Measurements from ENCODE around the gene CARD14. TPM values are rescaled to one million over a fixed set of nuclear protein-coding genes. Genes with fewer than 3 reads are reported as not detected.
"Not testable (repeated sequence)": the region's sequence is repeated elsewhere in the genome, so short reads cannot be mapped to it uniquely, and the experiment has no call there.

Gene CARD14
- total RNA-seq, 1 donor from 2014 or later: 5.4 TPM

DNA sequence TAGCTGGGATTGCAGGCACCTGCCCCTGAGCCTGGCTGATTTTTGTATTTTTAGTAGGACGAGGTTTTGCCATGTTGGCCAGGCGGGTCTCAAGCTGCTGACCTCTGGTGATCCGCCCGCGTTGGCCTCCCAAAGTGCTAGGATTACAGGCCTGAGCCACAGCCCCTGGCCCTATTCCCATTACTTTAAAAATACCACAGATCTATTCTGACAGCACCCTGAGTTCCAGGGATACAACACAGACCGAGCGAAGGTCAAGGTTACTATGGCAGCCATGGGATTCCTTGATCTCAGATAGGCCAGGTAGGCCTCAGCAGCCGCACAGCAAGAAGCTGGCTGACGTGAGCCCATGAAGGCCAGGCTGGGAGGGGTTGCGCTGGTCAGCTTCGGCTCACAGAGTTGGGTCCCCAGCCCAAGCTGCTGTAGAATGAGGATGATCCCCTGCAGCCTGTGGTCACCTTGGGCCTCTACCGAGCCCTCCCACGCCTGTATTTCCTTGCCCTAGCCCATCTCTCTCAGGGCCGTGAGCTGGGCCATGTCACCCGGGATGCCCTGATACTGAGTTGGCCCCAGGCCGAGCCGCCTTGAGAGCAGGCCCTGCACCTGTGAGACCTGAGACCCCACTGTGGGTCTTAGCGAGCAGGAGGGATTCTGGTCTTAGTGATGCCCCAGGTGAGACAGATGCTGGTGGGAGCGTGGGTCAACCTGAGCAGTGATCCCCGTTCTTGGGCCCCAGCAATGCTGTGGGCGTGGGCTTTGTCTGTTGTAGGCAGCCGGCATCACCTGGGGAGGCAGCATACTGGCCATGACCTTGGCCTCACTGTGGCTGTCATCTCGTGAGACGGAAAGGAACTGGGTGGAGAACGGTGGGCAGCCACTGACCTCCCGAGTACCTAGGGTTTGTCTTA lies 74.0 kb downstream of the CARD14 start:
- no peak for DNase-seq (ENCODE audit: low spot score in 2 of 2, unreplicated experiment in 2 of 2)
- Mint-ChIP-seq H3K9me3 (no peaks in the 10 kb centered on the region), H3K4me1 (no peaks in the 10 kb centered on the region), H3K4me3 (no peak overlapping the region), H3K27ac (no peak overlapping the region), H3K36me3 (peaks cover 28% of the 10 kb centered on the region), H3K27me3 (ENCODE audit: low read depth) (no peaks in the 10 kb centered on the region)
- TF ChIP-seq, protein P1, sequence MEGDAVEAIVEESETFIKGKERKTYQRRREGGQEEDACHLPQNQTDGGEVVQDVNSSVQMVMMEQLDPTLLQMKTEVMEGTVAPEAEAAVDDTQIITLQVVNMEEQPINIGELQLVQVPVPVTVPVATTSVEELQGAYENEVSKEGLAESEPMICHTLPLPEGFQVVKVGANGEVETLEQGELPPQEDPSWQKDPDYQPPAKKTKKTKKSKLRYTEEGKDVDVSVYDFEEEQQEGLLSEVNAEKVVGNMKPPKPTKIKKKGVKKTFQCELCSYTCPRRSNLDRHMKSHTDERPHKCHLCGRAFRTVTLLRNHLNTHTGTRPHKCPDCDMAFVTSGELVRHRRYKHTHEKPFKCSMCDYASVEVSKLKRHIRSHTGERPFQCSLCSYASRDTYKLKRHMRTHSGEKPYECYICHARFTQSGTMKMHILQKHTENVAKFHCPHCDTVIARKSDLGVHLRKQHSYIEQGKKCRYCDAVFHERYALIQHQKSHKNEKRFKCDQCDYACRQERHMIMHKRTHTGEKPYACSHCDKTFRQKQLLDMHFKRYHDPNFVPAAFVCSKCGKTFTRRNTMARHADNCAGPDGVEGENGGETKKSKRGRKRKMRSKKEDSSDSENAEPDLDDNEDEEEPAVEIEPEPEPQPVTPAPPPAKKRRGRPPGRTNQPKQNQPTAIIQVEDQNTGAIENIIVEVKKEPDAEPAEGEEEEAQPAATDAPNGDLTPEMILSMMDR (IDR thresholded peaks at IDR 0.05; ENCODE audit: unreplicated experiment): no peak

DNA sequence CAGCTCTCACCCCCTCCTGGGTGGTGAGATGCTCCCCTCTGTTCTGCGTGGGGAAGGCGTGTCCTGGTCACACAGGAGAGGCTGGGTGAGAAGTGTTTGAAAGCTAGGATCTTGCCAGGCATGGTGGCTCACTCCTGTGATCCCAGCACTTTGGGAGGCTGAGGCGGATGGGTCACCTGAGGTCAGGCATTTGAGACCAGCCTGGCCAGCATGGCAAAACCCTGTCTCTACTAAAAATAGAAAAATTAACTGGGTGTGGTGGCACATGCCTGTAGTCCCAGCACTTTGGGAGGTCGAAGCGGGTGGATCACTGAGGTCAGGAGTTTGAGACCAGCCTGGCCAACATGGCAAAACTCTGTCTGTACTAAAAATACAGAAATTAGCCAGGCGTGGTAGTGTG lies 74.6 kb downstream of the CARD14 start:
- peaks cover 28% of the 10 kb centered on the region for H3K36me3 Mint-ChIP-seq
- H3K4me1 Mint-ChIP-seq; H3K4me3 Mint-ChIP-seq; H3K27ac Mint-ChIP-seq; H3K9me3 Mint-ChIP-seq; H3K27me3 Mint-ChIP-seq (ENCODE audit: low read depth); DNase-seq (ENCODE audit: low spot score in 2 of 2, unreplicated experiment in 2 of 2): not testable (repeated sequence)

DNA sequence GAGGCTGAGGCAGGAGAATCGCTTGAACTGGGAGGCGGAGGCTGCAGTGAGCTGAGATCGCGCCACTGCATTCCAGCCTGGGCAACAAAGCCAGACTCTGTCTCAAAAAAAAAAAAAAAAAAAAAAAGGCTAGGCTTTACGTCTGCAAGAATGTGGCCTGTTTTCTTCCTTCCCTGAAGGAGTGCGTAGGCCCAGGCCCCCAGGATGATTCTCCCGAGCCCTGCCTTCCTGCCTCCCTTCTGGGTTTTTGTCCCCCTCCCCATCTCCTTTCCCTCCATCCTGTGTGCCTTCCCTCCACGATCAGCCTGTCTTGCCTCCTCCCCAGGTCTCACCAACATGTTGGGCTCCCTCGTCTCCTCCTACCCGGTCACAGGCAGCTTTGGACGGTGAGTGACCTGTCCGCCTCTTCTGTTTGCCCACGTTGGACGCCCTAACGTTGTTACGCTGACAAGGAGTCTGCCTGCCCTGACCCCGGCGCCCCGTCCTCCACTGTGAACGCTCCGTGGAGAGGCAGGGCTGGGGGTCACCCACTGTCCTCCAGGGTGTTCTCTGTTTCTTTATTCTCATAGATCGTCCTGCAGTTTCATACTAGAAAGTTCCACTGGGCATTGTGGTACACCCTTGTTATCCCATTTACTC lies 75.2 kb downstream of the CARD14 start:
- Mint-ChIP-seq H3K36me3 (peaks cover 27% of the 10 kb centered on the region), H3K4me3 (no peak overlapping the region), H3K9me3 (no peaks in the 10 kb centered on the region), H3K27me3 (ENCODE audit: low read depth) (no peaks in the 10 kb centered on the region), H3K4me1 (no peaks in the 10 kb centered on the region), H3K27ac (no peak overlapping the region)
- no peak for DNase-seq (ENCODE audit: low spot score in 2 of 2, unreplicated experiment in 2 of 2)
- TF ChIP-seq, protein P1 (IDR thresholded peaks at IDR 0.05; ENCODE audit: unreplicated experiment): no peak

DNA sequence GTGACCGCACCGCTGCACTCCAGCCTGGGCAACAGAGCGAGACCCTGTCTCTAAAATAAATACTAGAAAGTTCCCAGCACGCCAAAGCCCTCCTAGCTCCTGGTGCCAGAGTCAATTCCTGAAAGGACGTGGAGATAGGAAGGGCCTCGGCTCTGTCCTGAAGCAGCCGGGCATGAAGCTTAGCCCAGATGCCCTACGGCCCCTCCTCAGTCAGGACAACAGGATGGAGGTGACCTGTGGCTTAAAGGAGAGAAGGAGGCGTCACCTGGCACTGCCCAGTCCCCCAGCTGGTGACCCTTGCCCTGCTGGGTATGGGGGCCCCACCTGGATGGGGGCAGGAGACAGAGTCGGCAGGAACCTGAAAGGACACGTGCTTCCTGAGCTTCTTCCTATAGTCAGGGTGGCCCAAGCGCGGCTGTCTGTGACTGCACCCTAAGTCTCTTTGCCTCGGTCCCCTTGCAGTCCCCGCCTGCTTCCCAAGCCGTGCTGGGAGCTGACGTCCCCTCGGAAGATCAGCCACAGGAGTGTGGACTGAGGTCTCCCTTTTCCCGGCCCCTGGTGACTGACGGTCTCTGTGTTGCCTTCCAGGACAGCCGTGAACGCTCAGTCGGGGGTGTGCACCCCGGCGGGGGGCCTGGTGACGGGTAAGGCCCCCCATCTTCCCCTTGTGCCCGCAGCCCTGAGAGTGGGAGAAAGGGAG lies 75.9 kb downstream of the CARD14 start:
- H3K4me1 Mint-ChIP-seq: no peaks in the 10 kb centered on the region
- H3K36me3 Mint-ChIP-seq: peaks cover 29% of the 10 kb centered on the region
- no peak overlapping the region for H3K27ac Mint-ChIP-seq
- H3K27me3 Mint-ChIP-seq (ENCODE audit: low read depth): no peaks in the 10 kb centered on the region
- TF ChIP-seq, protein P1 (IDR thresholded peaks at IDR 0.05; ENCODE audit: unreplicated experiment): no peak
- no peaks in the 10 kb centered on the region for H3K9me3 Mint-ChIP-seq
- H3K4me3 Mint-ChIP-seq: no peak overlapping the region
- no peak for DNase-seq (ENCODE audit: low spot score in 2 of 2, unreplicated experiment in 2 of 2)

DNA sequence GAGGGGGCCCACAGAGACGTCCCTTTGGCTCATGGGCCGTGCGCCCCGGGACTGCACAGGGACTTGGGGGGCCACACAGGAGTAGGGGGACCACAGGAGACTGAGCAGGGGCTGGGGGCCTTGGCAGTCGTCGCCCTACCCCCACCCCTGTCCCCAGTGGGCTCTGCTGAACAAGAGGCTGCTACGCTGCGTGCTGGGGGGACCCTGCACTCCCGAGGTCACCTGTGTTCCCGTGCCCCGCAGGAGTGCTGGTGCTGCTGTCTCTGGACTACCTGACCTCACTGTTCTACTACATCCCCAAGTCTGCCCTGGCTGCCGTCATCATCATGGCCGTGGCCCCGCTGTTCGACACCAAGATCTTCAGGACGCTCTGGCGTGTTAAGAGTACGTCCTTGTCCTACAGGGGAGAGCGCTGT lies 76.4 kb downstream of the CARD14 start:
- H3K27ac Mint-ChIP-seq: no peak overlapping the region
- H3K4me1 Mint-ChIP-seq: no peaks in the 10 kb centered on the region
- no peak for DNase-seq (ENCODE audit: low spot score in 2 of 2, unreplicated experiment in 2 of 2)
- TF ChIP-seq, protein P1 (IDR thresholded peaks at IDR 0.05; ENCODE audit: unreplicated experiment): no peak
- peaks cover 27% of the 10 kb centered on the region for H3K36me3 Mint-ChIP-seq
- no peak overlapping the region for H3K4me3 Mint-ChIP-seq
- H3K9me3 Mint-ChIP-seq: no peaks in the 10 kb centered on the region
- H3K27me3 Mint-ChIP-seq (ENCODE audit: low read depth): no peaks in the 10 kb centered on the region

DNA sequence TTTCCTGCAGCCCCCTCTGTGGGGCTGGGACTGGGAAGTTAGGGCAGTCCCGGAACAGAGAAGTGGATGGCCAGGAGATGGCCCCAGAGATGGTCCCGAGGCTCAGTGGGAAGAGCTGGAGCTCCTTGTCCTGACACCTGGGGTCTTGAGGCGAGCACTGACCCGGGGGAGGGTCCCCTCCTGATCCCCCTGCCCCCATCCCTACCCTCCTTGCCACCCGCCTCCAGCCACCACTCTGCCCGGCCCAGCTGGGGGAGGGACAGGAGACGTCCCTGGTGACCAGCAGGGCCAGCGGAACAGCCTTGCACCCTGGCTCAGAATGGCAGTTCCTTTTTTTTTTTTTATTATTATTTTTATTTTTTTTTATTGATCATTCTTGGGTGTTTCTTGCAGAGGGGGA lies 76.9 kb downstream of the CARD14 start:
- DNase-seq (ENCODE audit: low spot score in 2 of 2, unreplicated experiment in 2 of 2): no peak
- Mint-ChIP-seq H3K9me3 (no peaks in the 10 kb centered on the region), H3K4me3 (no peak overlapping the region), H3K4me1 (no peaks in the 10 kb centered on the region), H3K36me3 (peaks cover 24% of the 10 kb centered on the region), H3K27me3 (ENCODE audit: low read depth) (no peaks in the 10 kb centered on the region), H3K27ac (no peak overlapping the region)
- TF ChIP-seq, protein P1 (IDR thresholded peaks at IDR 0.05; ENCODE audit: unreplicated experiment): no peak

Data from mesothelial cell of epicardium (in vitro differentiated cells).